GM21825 (cell line): ENCODE data around the gene CHRNA3.
"Not testable (repeated sequence)": the region's sequence is repeated elsewhere in the genome, so short reads cannot be mapped to it uniquely, and the experiment has no call there.

Experiments used
- ATAC-seq: cut with Tn5 transposase; IDR thresholded peaks from one replicate; pipeline ENCODE4 v1.9.1; 2021; ENCODE audit warnings: mild to moderate bottlenecking, moderate library complexity; ENCODE audit not compliant: unreplicated experiment

CHRNA3 gene

GRCh38 chr15:78618490-78618934 is 2.3 kb downstream of the CHRNA3 start:
- no peak for ATAC-seq

- ATAC-seq = no peak
Observed at GRCh38 chr15:78618064-78618463, 2.7 kb downstream of the CHRNA3 start.

GRCh38 chr15:78617516-78617915 is 3.3 kb downstream of the CHRNA3 start:
- ATAC-seq = no peak

- ATAC-seq = no peak
Observed at GRCh38 chr15:78617076-78617475, 3.7 kb downstream of the CHRNA3 start.

GRCh38 chr15:78616506-78616905 is 4.3 kb downstream of the CHRNA3 start:
- ATAC-seq = no peak

GRCh38 chr15:78615151-78615589 is 5.6 kb downstream of the CHRNA3 start:
- ATAC-seq = no peak

- no peak for ATAC-seq
Observed at GRCh38 chr15:78614021-78614420, 6.8 kb downstream of the CHRNA3 start.

GRCh38 chr15:78609551-78609950 is 11.2 kb downstream of the CHRNA3 start:
- ATAC-seq = not testable (repeated sequence)

- ATAC-seq = no peak
Observed at GRCh38 chr15:78605680-78606079, 15.1 kb downstream of the CHRNA3 start.

GRCh38 chr15:78605201-78605600 is 15.6 kb downstream of the CHRNA3 start:
- no peak for ATAC-seq

GRCh38 chr15:78604420-78604819 is 16.4 kb downstream of the CHRNA3 start:
- ATAC-seq = no peak

GRCh38 chr15:78603467-78603866 is 17.3 kb downstream of the CHRNA3 start:
- no peak for ATAC-seq

- no peak for ATAC-seq
Observed at GRCh38 chr15:78599189-78599588, 21.6 kb downstream of the CHRNA3 start.

- ATAC-seq = no peak
Observed at GRCh38 chr15:78598348-78598747, 22.4 kb downstream of the CHRNA3 start.

GRCh38 chr15:78597583-78597982 is 23.2 kb downstream of the CHRNA3 start:
- ATAC-seq = no peak

- no peak for ATAC-seq
Observed at GRCh38 chr15:78574944-78575343, 45.9 kb downstream of the CHRNA3 start.

- no peak for ATAC-seq
Observed at GRCh38 chr15:78573416-78573815, 47.4 kb downstream of the CHRNA3 start.

GRCh38 chr15:78571382-78571781 is 49.4 kb downstream of the CHRNA3 start:
- no peak for ATAC-seq

- ATAC-seq = no peak
Observed at GRCh38 chr15:78570710-78571109, 50.1 kb downstream of the CHRNA3 start.

- ATAC-seq = no peak
Observed at GRCh38 chr15:78567531-78567930, 53.3 kb downstream of the CHRNA3 start.

GRCh38 chr15:78565951-78566774 is 54.6 kb downstream of the CHRNA3 start:
- ATAC-seq = peak; percentile 14

- ATAC-seq = peak; percentile 70
Observed at GRCh38 chr15:78565097-78565950, 55.5 kb downstream of the CHRNA3 start, which contains the start of gene CHRNA5. Gene CHRNA5 (plus strand): TSS chr15:78565520. CDS start chr15:78565720, 200 bp downstream.
